K562 (cell line): ENCODE results near the gene GCN1. TPM values are rescaled to one million over a fixed set of nuclear protein-coding genes. Genes with fewer than 3 reads are reported as not detected.

Source experiments
- ATAC-seq: fragments of 200-7000 bp; cut with Tn5 transposase; 3 replicates; pipeline ENCODE4 v1.9.1; 2020; ENCODE audit warnings: moderate library complexity
- BruUV-seq: library from RNA; stranded (reverse); fragments of 400-500 nt; replicated peaks from 2 replicates; lab custom pipeline; 2021; lab: Mats Ljungman, UMichigan
- CTCF ChIA-PET: fragments of 300-600 bp; formaldehyde crosslinking; extraction: SDS; loops from one replicate; lab custom pipeline; 2021; ENCODE audit warnings: low intra/inter-chr PET ratio; lab: Yijun Ruan, JAX
- POLR2A ChIA-PET: fragments of 300-600, 350-650 bp; sonication (Branson Sonifier 250); formaldehyde crosslinking; extraction: SDS; loops from one replicate; lab custom pipeline; 2021; ENCODE audit warnings: antibody characterized with exemption, inconsistent platforms; lab: Yijun Ruan, JAX
- DNase-seq, 4 experiments: peaks; one replicate each; pipeline versions ENCODE4 v3.0.0 to v3.0.0-alpha.2; 2011 to 2018; ENCODE audit warnings: low spot score in 3 of 4, mixed read lengths in 3 of 4; ENCODE audit errors: extremely low read depth in 1 of 4
- FAIRE-seq: peaks from 2 replicates; lab custom pipeline; 2011; peaks lifted over from hg19 to GRCh38; lab: Jason Lieb, UNC
- H2AFZ ChIP-seq: 2 replicates; pipeline ENCODE4 v1.6.0; 2011; ENCODE audit warnings: low read depth, low read length, control low read depth, inconsistent platforms
- H3K27ac ChIP-seq: fragments of 200-600 bp; 3 replicates; pipeline ENCODE4 v1.8.0; 2011; ENCODE audit warnings: low read depth, mild to moderate bottlenecking, control low read depth, inconsistent platforms, low read length, moderate library complexity, mixed read lengths; ENCODE audit errors: extremely low read depth
- H3K27me3 ChIP-seq, 2 experiments: fragments of 300-600 bp in 1 of 2; 2 replicates in 1 of 2; 3 replicates in 1 of 2; pipeline versions ENCODE4 v1.6.0 to v1.8.0; 2011; ENCODE audit warnings: inconsistent platforms in 2 of 2, low read length in 2 of 2, mild to moderate bottlenecking in 1 of 2, mixed read lengths in 1 of 2, moderate library complexity in 1 of 2; ENCODE audit not compliant: control insufficient read depth in 2 of 2, insufficient read depth in 2 of 2
- H3K36me3 ChIP-seq: fragments of 300-600 bp; 3 replicates; pipeline ENCODE4 v1.8.0; 2011; ENCODE audit warnings: mild to moderate bottlenecking, low read length, inconsistent platforms; ENCODE audit not compliant: control insufficient read depth, insufficient read depth
- H3K4me1 ChIP-seq, 2 experiments: fragments of 200-600 bp in 1 of 2; replicated peaks in 1 of 2; 2 replicates in 1 of 2; 3 replicates in 1 of 2; pipeline versions ENCODE4 v1.5.1 to v1.8.0; 2011; ENCODE audit warnings: inconsistent platforms in 2 of 2, low read length in 2 of 2, mild to moderate bottlenecking in 1 of 2, mixed read lengths in 1 of 2, moderate library complexity in 1 of 2; ENCODE audit not compliant: control insufficient read depth in 2 of 2, insufficient read depth in 2 of 2
- H3K4me2 ChIP-seq: 2 replicates; pipeline ENCODE4 v1.6.1; 2011; ENCODE audit warnings: low read length, control low read depth, inconsistent platforms, mixed read lengths; ENCODE audit not compliant: insufficient read depth
- H3K4me3 ChIP-seq: fragments of 200-600 bp; sonication (generic), shearing (Covaris generic); 2 replicates; pipeline ENCODE4 v1.5.1; 2016; ENCODE audit warnings: control low read depth, inconsistent platforms
- H3K79me2 ChIP-seq: fragments of 200-600 bp; 3 replicates; pipeline ENCODE4 v1.8.0; 2011; ENCODE audit warnings: low read length, inconsistent platforms; ENCODE audit not compliant: control insufficient read depth, insufficient read depth
- H3K9ac ChIP-seq, 2 experiments: 2 replicates each; pipeline versions ENCODE4 v1.6.0 to v1.6.1; 2011; ENCODE audit warnings: low read depth in 2 of 2, low read length in 2 of 2, control low read depth in 1 of 2, inconsistent platforms in 1 of 2, mild to moderate bottlenecking in 1 of 2, mixed read lengths in 1 of 2; ENCODE audit not compliant: insufficient read depth in 1 of 2
- H3K9me1 ChIP-seq: one replicate; pipeline ENCODE4 v1.6.0; 2011; ENCODE audit warnings: inconsistent platforms, mild to moderate bottlenecking, low read length, moderate library complexity; ENCODE audit not compliant: control insufficient read depth, insufficient read depth
- H3K9me3 ChIP-seq: replicated peaks from 2 replicates; pipeline ENCODE4 v1.5.1; 2011; ENCODE audit warnings: low read depth, low read length, inconsistent platforms; ENCODE audit not compliant: control insufficient read depth, insufficient read depth
- H4K20me1 ChIP-seq: replicated peaks from 2 replicates; pipeline ENCODE4 v1.6.1; 2011; ENCODE audit warnings: low read length, inconsistent platforms, mixed read lengths; ENCODE audit not compliant: control insufficient read depth, insufficient read depth
- CBX8 ChIP-seq: fragments of 200-600 bp; sonication (generic); IDR thresholded peaks from 2 replicates; pipeline ENCODE4 v1.6.1; 2012; ENCODE audit warnings: borderline replicate concordance, mixed run types, low read depth, mild to moderate bottlenecking, moderate library complexity, mixed read lengths, low read length, control low read depth, inconsistent platforms; ENCODE audit not compliant: poor library complexity, severe bottlenecking; ENCODE audit errors: extremely low read depth
- CEBPG ChIP-seq, 3 experiments: fragments of 200-800 bp in 1 of 3; sonication (Bioruptor generic) in 1 of 3; sonication (generic) in 1 of 3; formaldehyde crosslinking in 1 of 3; IDR thresholded peaks in 2 of 3; conservative IDR thresholded peaks in 1 of 3; 2 replicates each; pipeline versions ENCODE4 v1.6.1 to v1.8.0; 2016 to 2022; ENCODE audit warnings: missing compliant biosample characterization in 2 of 3, missing genetic modification characterization in 2 of 3, mild to moderate bottlenecking in 1 of 3, missing genetic modification reagents in 1 of 3
- FOS ChIP-seq: IDR thresholded peaks from 3 replicates; pipeline ENCODE4 v1.6.1; 2011; ENCODE audit not compliant: insufficient read length; ENCODE audit errors: extremely low read depth
- MED1 ChIP-seq: sonication (generic); formaldehyde crosslinking; IDR thresholded peaks from 2 replicates; pipeline ENCODE4 v1.8.1; 2023; ENCODE audit warnings: missing genetic modification reagents, borderline replicate concordance
- MYC ChIP-seq, 2 experiments: fragments of 250-450 bp in 1 of 2; sonication (Bioruptor Pico) in 1 of 2; IDR thresholded peaks; 2 replicates each; pipeline versions ENCODE4 v1.5.1 to v1.6.1; 2012 to 2021; ENCODE audit warnings: low read depth in 2 of 2, borderline replicate concordance in 1 of 2, improper control_type of control experiment in 1 of 2, low read length in 1 of 2, mild to moderate bottlenecking in 1 of 2, moderate library complexity in 1 of 2
- PURB ChIP-seq: sonication (generic); formaldehyde crosslinking; IDR thresholded peaks from 2 replicates; pipeline ENCODE4 v1.9.0; 2021; ENCODE audit warnings: low read depth, mild to moderate bottlenecking, missing genetic modification reagents
- REST ChIP-seq, 2 experiments: fragments of 450-650 bp; formaldehyde crosslinking in 1 of 2; IDR thresholded peaks; 2 replicates each; pipeline versions ENCODE4 v1.4.0 to v1.6.1; 2014 to 2020; ENCODE audit warnings: mild to moderate bottlenecking in 2 of 2, borderline replicate concordance in 1 of 2, low read depth in 1 of 2
- ZBTB8A ChIP-seq: fragments of 450-650 bp; IDR thresholded peaks from 2 replicates; pipeline ENCODE4 v1.6.1; 2018; ENCODE audit warnings: mild to moderate bottlenecking, moderate library complexity; ENCODE audit not compliant: partially characterized antibody
- ZNF41 ChIP-seq: fragments of 250-450 bp; sonication (Bioruptor Pico); conservative IDR thresholded peaks from 2 replicates; pipeline ENCODE4 v1.4.0; 2020; ENCODE audit warnings: mild to moderate bottlenecking
- ZNF586 ChIP-seq: fragments of 450-650 bp; formaldehyde crosslinking; conservative IDR thresholded peaks from 2 replicates; pipeline ENCODE4 v1.4.0; 2020; ENCODE audit warnings: mild to moderate bottlenecking, moderate library complexity
- ZNF740 ChIP-seq, 3 experiments: fragments of 200-800 bp in 1 of 3; sonication (Bioruptor generic) in 1 of 3; sonication (generic) in 1 of 3; formaldehyde crosslinking in 1 of 3; IDR thresholded peaks; 2 replicates each; pipeline versions ENCODE4 v1.6.1 to v1.8.0; 2016 to 2022; ENCODE audit warnings: mild to moderate bottlenecking in 2 of 3, missing compliant biosample characterization in 2 of 3, missing genetic modification characterization in 2 of 3, missing genetic modification reagents in 1 of 3
- WGBS: fragments of 100-300 bp; shearing (Covaris generic); methylation state at CpG from one replicate; pipeline ENCODE4 v1.1.6; 2016; ENCODE audit warnings: low coverage, mixed read lengths; ENCODE audit not compliant: insufficient coverage; ENCODE audit errors: missing lambda C conversion rate; 5-methylcytosine and 5-hydroxymethylcytosine counted together
- in situ Hi-C: fragments of 300-500 bp; cut with MboI; formaldehyde crosslinking; loops from 4 replicates; pipeline ENCODE4 v1.15.0; 2018; ENCODE audit warnings: inconsistent platforms, mixed read lengths
- intact Hi-C: fragments of 100-400 bp; cut with micrococcal nuclease; formaldehyde crosslinking; loops from 2 replicates; pipeline ENCODE4 v1.14.2; 2022
- polyA plus RNA-seq, 8 experiments: library from polyadenylated mRNA; depleted of rRNA in 4 of 8; stranded (reverse) in 5 of 8; unstranded in 3 of 8; fragments of >200 nt; fragmentation: Nextera tagmentation in 2 of 8; fragmentation: Illumina TruSeq in 1 of 8; extraction: Ambion mirVana in 2 of 8; extraction: Trizol in 1 of 8; gene quantifications; 2 replicates each; pipeline versions ENCODE4 v1.2.1 to v1.2.3, GENCODE V29; 2011 to 2014; ENCODE audit warnings: inconsistent platforms in 1 of 8, missing spikeins in 1 of 8
- total RNA-seq, 7 experiments: library from RNA; depleted of rRNA in 6 of 7; stranded (reverse); fragments of >200 nt in 6 of 7; fragmentation: Illumina TruSeq in 2 of 7; extraction: Trizol in 2 of 7; gene quantifications; 2 replicates each; pipeline versions ENCODE4 v1.2.1 to v1.2.3, GENCODE V29; 2011 to 2021; ENCODE audit warnings: low replicate concordance in 1 of 7

GCN1 gene
- total and polyA plus RNA-seq, 9 of the 15 experiments (the other 6 are each of a cell fraction or from before 2014, with no cell fraction given) = 11.9 to 190 (median 51.7) TPM

GRCh38 chr12:120148011-120148410, 46.5 kb downstream of the GCN1 start:
- Histone ChIP-seq H3K36me3 (peaks cover 90% of the 10 kb centered on the region), H2AFZ (no peak overlapping the region), H3K9ac (0 out of 4 replicates have a peak overlapping the region, but pooled peaks of 1 of the 2 experiments have one; percentile 12), H3K9me3 (no peaks in the 10 kb centered on the region), H3K79me2 (no peaks in the 10 kb centered on the region), H4K20me1 (no peaks in the 10 kb centered on the region), H3K4me3 (no peak overlapping the region), H3K4me1 (no peaks in the 10 kb centered on the region), H3K9me1 (peaks cover 3% of the 10 kb centered on the region), H3K4me2 (no peak overlapping the region), H3K27ac (no peak overlapping the region), H3K27me3 (no peaks in the 10 kb centered on the region)
- FAIRE-seq (no peak), ATAC-seq (no peak), DNase-seq (no peak)
- TF ChIP-seq REST (IDR thresholded peaks at IDR 0.05; ENCODE audit: borderline replicate concordance) = no peak
- no peak for TF ChIP-seq REST (CRISPR knock-in tag; IDR thresholded peaks at IDR 0.05; ENCODE audit: low read depth)
- TF ChIP-seq PURB (CRISPR knock-in tag) = no peak
- no peak for TF ChIP-seq MYC (IDR thresholded peaks at IDR 0.05; ENCODE audit: low read depth, low read length)
- TF ChIP-seq MYC (CRISPR knock-in tag; IDR thresholded peaks at IDR 0.05; ENCODE audit: borderline replicate concordance, low read depth) = no peak
- no peak for TF ChIP-seq ZBTB8A
- TF ChIP-seq FOS = no peak
- TF ChIP-seq ZNF41 (CRISPR knock-in tag) = no peak
- TF ChIP-seq MED1 (CRISPR knock-in tag) = no peak
- no peak for TF ChIP-seq ZNF586
- no peak for TF ChIP-seq CEBPG (CRISPR knock-in tag; IDR thresholded peaks at IDR 0.05)
- no peak for TF ChIP-seq CEBPG (tag; conservative IDR thresholded peaks at IDR 0.05 in 1 of 2, IDR thresholded peaks at IDR 0.05 in 1 of 2)
- TF ChIP-seq CBX8 = no peak
- TF ChIP-seq ZNF740 (CRISPR knock-in tag; IDR thresholded peaks at IDR 0.05) = no peak
- TF ChIP-seq ZNF740 (tag; IDR thresholded peaks at IDR 0.05) = no peak
- no TSS peak for BruUV-seq
- WGBS = 90% methylated on average over 11 of the region's 11 CpGs
- in situ Hi-C loops = no loop called here
- ChIA-PET CTCF (no interaction called here), POLR2A (interaction anchor here (0.6 to 6.6 kb wide), 7 partner anchors 9 to 119 kb away, joined by 3 to 31 read pairs (median 3); partner anchors contain the start of gene RPLP0)
- intact Hi-C loops = no loop called here
